SK-N-SH (cell line): ENCODE data around the gene MDK. TPM values are rescaled to one million over a fixed set of nuclear protein-coding genes. Genes with fewer than 3 reads are reported as not detected.

Experiments used
- CTCF ChIA-PET: fragments of 300-600, 350-600 bp; formaldehyde crosslinking; extraction: SDS; loops from one replicate; lab custom pipeline; 2021; lab: Yijun Ruan, JAX
- POLR2A ChIA-PET: fragments of 350-600 bp; sonication (Branson Sonifier 250); formaldehyde crosslinking; extraction: SDS; loops from one replicate; lab custom pipeline; 2020; ENCODE audit warnings: antibody characterized with exemption, inconsistent platforms; lab: Yijun Ruan, JAX
- DNase-seq: peaks from one replicate; pipeline ENCODE4 v3.0.0; 2012
- H2AFZ ChIP-seq: fragments of 200-600 bp; sonication (generic); 2 replicates; pipeline ENCODE4 v1.8.1; 2016; ENCODE audit warnings: antibody characterized with exemption, mild to moderate bottlenecking, low read depth
- H3F3A ChIP-seq: fragments of 200-600 bp; sonication (generic); replicated peaks from 2 replicates; pipeline ENCODE3; 2016; ENCODE audit warnings: antibody characterized with exemption, mild to moderate bottlenecking; ENCODE audit not compliant: insufficient read depth
- H3K27ac ChIP-seq, 2 experiments: fragments of 200-500 bp in 1 of 2; fragments of 200-600 bp in 1 of 2; sonication (Bioruptor generic) in 1 of 2; sonication (generic), shearing (Covaris generic) in 1 of 2; 2 replicates each; pipeline versions ENCODE4 v1.5.1 to v1.6.1; 2014 to 2016; ENCODE audit warnings: low read depth in 2 of 2, inconsistent platforms in 1 of 2, low read length in 1 of 2, mild to moderate bottlenecking in 1 of 2, mixed read lengths in 1 of 2
- H3K27me3 ChIP-seq: fragments of 200-600 bp; sonication (generic), shearing (Covaris generic); 2 replicates; pipeline ENCODE4 v1.6.1; 2016; ENCODE audit warnings: mixed run types; ENCODE audit not compliant: insufficient read depth
- H3K36me3 ChIP-seq, 2 experiments: fragments of 200-500 bp in 1 of 2; fragments of 200-600 bp in 1 of 2; sonication (Bioruptor generic) in 1 of 2; sonication (generic) in 1 of 2; replicated peaks in 1 of 2; 2 replicates each; pipeline versions ENCODE3 to v1.5.1; 2014 to 2016; ENCODE audit warnings: low read length in 1 of 2, mild to moderate bottlenecking in 1 of 2; ENCODE audit not compliant: insufficient read depth in 2 of 2, control insufficient read depth in 1 of 2
- H3K4me1 ChIP-seq, 2 experiments: fragments of 200-500 bp in 1 of 2; fragments of 200-600 bp in 1 of 2; sonication (Bioruptor generic) in 1 of 2; sonication (generic), shearing (Covaris generic) in 1 of 2; 2 replicates each; pipeline versions ENCODE4 v1.5.1 to v1.6.1; 2014 to 2016; ENCODE audit warnings: low read depth in 1 of 2, low read length in 1 of 2, mixed run types in 1 of 2; ENCODE audit not compliant: insufficient read depth in 2 of 2, control insufficient read depth in 1 of 2
- H3K4me2 ChIP-seq: fragments of 200-600 bp; sonication (generic), shearing (Covaris generic); 2 replicates; pipeline ENCODE4 v1.6.1; 2017; ENCODE audit warnings: mixed run types
- H3K4me3 ChIP-seq, 2 experiments: fragments of 200-500 bp in 1 of 2; fragments of 200-600 bp in 1 of 2; sonication (Bioruptor generic) in 1 of 2; sonication (generic), shearing (Covaris generic) in 1 of 2; 2 replicates each; pipeline versions ENCODE4 v1.5.1 to v1.8.1; 2014 to 2016; ENCODE audit warnings: low read depth in 2 of 2, inconsistent platforms in 1 of 2, low read length in 1 of 2, mild to moderate bottlenecking in 1 of 2, mixed read lengths in 1 of 2, moderate library complexity in 1 of 2
- H3K79me2 ChIP-seq: fragments of 200-600 bp; sonication (generic); 2 replicates; pipeline ENCODE4 v1.8.1; 2017; ENCODE audit warnings: mild to moderate bottlenecking; ENCODE audit not compliant: insufficient read depth
- H3K9ac ChIP-seq: fragments of 200-600 bp; sonication (generic); 2 replicates; pipeline ENCODE4 v1.6.1; 2017; ENCODE audit warnings: mixed run types
- H3K9me2 ChIP-seq: fragments of 200-600 bp; sonication (generic); 2 replicates; pipeline ENCODE4 v1.6.1; 2017; ENCODE audit warnings: mixed run types
- H3K9me3 ChIP-seq: fragments of 200-600 bp; sonication (generic); 2 replicates; pipeline ENCODE4 v1.6.1; 2017; ENCODE audit warnings: mixed run types, mild to moderate bottlenecking, moderate library complexity
- H4K20me1 ChIP-seq: fragments of 200-600 bp; sonication (generic); 2 replicates; pipeline ENCODE4 v1.6.1; 2017; ENCODE audit warnings: mild to moderate bottlenecking, mixed run types; ENCODE audit not compliant: insufficient read depth
- CHD2 ChIP-seq: fragments of 150-350 bp; IDR thresholded peaks from 2 replicates; pipeline ENCODE4 v1.6.1; 2018; ENCODE audit warnings: low read length; ENCODE audit not compliant: partially characterized antibody
- CTCF ChIP-seq: fragments of 200-600 bp; sonication (generic); IDR thresholded peaks from 2 replicates; pipeline ENCODE4 v1.6.1; 2017; ENCODE audit warnings: antibody characterized with exemption, mild to moderate bottlenecking, moderate library complexity
- EP300 ChIP-seq, 2 experiments: IDR thresholded peaks; 2 replicates each; pipeline versions ENCODE4 v1.4.0 to v1.6.1; 2012; ENCODE audit warnings: borderline replicate concordance in 1 of 2, low read depth in 1 of 2, low read length in 1 of 2
- FOSL2 ChIP-seq: IDR thresholded peaks from 2 replicates; pipeline ENCODE4 v1.4.0; 2012; ENCODE audit warnings: low read depth, mild to moderate bottlenecking, moderate library complexity, borderline replicate concordance
- FOXJ3 ChIP-seq: sonication (generic); formaldehyde crosslinking; IDR thresholded peaks from 2 replicates; pipeline ENCODE4 v1.5.1; 2020; ENCODE audit warnings: mild to moderate bottlenecking, missing genetic modification reagents
- FOXM1 ChIP-seq: IDR thresholded peaks from 2 replicates; pipeline ENCODE4 v1.4.0; 2012; ENCODE audit warnings: low read depth, mild to moderate bottlenecking
- RFX5 ChIP-seq: IDR thresholded peaks from 2 replicates; pipeline ENCODE4 v1.6.1; 2012; ENCODE audit warnings: mild to moderate bottlenecking, improper control_type of control experiment, low read length
- SMC3 ChIP-seq: IDR thresholded peaks from 2 replicates; pipeline ENCODE4 v1.6.1; 2012; ENCODE audit warnings: low read depth, low read length, improper control_type of control experiment
- TAF1 ChIP-seq: IDR thresholded peaks from 2 replicates; pipeline ENCODE4 v1.6.1; 2012; ENCODE audit warnings: low read depth, mild to moderate bottlenecking, low read length, moderate library complexity, borderline replicate concordance
- ZBTB33 ChIP-seq: IDR thresholded peaks from 2 replicates; pipeline ENCODE4 v1.4.0; 2012; ENCODE audit warnings: low read depth, borderline replicate concordance
- WGBS: methylation state at CpG from one replicate; pipeline ENCODE4 v1.1.6; 2017; ENCODE audit warnings: low lambda C conversion rate; 5-methylcytosine and 5-hydroxymethylcytosine counted together
- polyA plus RNA-seq, 3 experiments: library from polyadenylated mRNA; depleted of rRNA; stranded (reverse); fragments of >200 nt; gene quantifications; 2 replicates each; pipeline ENCODE4 v1.2.3, GENCODE V29; 2012
- TF ChIP-seq, protein P1 (sequence below): IDR thresholded peaks from 2 replicates; pipeline ENCODE4; 2012

Gene MDK
- polyA plus RNA-seq, 1 of the 3 experiments (the other 2 are of a cell fraction), result 2,395 TPM

GRCh38 chr11:46359953-46360352 lies 21.5 kb upstream of the MDK start:
- H3K9ac ChIP-seq, result no peak overlapping the region
- H3K4me3 ChIP-seq, result no peak overlapping the region
- H3K79me2 ChIP-seq, result peaks cover 69% of the 10 kb centered on the region
- no peak overlapping the region for H3K4me2 ChIP-seq
- no peaks in the 10 kb centered on the region for H3F3A ChIP-seq
- TF ChIP-seq FOXJ3 (CRISPR knock-in tag), result no peak
- TF ChIP-seq CHD2, result no peak
- TF ChIP-seq FOXM1, result no peak
- TF ChIP-seq TAF1, result no peak
- H3K4me1 ChIP-seq, result peaks cover 28 to 42% of the 10 kb centered on the region in 2 experiments; a peak in 3 of 4 replicates
- no peaks in the 10 kb centered on the region for H4K20me1 ChIP-seq
- DNase-seq, result no peak
- H3K27ac ChIP-seq, result 0 out of 4 replicates have a peak overlapping the region, but pooled peaks of 1 of the 2 experiments have one; percentile 91
- CTCF ChIA-PET, result interaction anchor here (0.6 to 18.0 kb wide), 6 partner anchors 10 to 130 kb away, joined by 3 to 423 read pairs (median 5); partner anchors contain the start of gene DGKZ
- no peaks in the 10 kb centered on the region for H3K9me3 ChIP-seq
- WGBS, result 90% methylated on average over 1 of the region's 1 CpG
- no peaks in the 10 kb centered on the region for H3K27me3 ChIP-seq
- no peak overlapping the region for H2AFZ ChIP-seq
- POLR2A ChIA-PET, result interaction anchor here (0.7 kb wide), 1 partner anchor 1481 kb away, joined by 3 read pairs; no protein-coding TSS in a partner anchor
- H3K9me2 ChIP-seq, result no peaks in the 10 kb centered on the region
- H3K36me3 ChIP-seq, result no peaks in the 10 kb centered on the region

GRCh38 chr11:46360878-46361277 lies 20.6 kb upstream of the MDK start:
- H3K9ac ChIP-seq, result peak overlapping the region; percentile 43; the same call in 1 of the 2 replicates
- no peaks in the 10 kb centered on the region for H3K9me3 ChIP-seq
- H3K79me2 ChIP-seq, result peaks cover 61% of the 10 kb centered on the region
- H3K4me1 ChIP-seq, result peaks cover 28 to 43% of the 10 kb centered on the region in 2 experiments; a peak in 3 of 4 replicates
- H2AFZ ChIP-seq, result 0 out of 2 replicates have a peak overlapping the region, but pooled peaks have one; percentile 47
- H4K20me1 ChIP-seq, result no peaks in the 10 kb centered on the region
- CTCF ChIA-PET, result interaction anchor here (1.2 to 18.0 kb wide), 8 partner anchors 8 to 168 kb away, joined by 3 to 423 read pairs (median 4); partner anchors contain the start of gene DGKZ
- TF ChIP-seq SMC3, result no peak
- TF ChIP-seq CTCF, result no peak
- no peak for TF ChIP-seq EP300 (IDR thresholded peaks at IDR 0.05; ENCODE audit: borderline replicate concordance in 1 of 2, low read depth in 1 of 2, low read length in 1 of 2)
- no peak for TF ChIP-seq RFX5
- no peak for TF ChIP-seq ZBTB33
- TF ChIP-seq, protein P1, sequence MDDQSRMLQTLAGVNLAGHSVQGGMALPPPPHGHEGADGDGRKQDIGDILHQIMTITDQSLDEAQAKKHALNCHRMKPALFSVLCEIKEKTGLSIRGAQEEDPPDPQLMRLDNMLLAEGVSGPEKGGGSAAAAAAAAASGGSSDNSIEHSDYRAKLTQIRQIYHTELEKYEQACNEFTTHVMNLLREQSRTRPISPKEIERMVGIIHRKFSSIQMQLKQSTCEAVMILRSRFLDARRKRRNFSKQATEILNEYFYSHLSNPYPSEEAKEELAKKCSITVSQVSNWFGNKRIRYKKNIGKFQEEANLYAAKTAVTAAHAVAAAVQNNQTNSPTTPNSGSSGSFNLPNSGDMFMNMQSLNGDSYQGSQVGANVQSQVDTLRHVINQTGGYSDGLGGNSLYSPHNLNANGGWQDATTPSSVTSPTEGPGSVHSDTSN, result no peak
- TF ChIP-seq FOSL2, result no peak
- no peaks in the 10 kb centered on the region for H3K27me3 ChIP-seq
- peak overlapping the region; percentile 86 to 91 for H3K27ac ChIP-seq
- H3F3A ChIP-seq, result no peaks in the 10 kb centered on the region
- peak overlapping the region; percentile 74; the same call in 1 of the 2 replicates for H3K4me2 ChIP-seq
- no peaks in the 10 kb centered on the region for H3K36me3 ChIP-seq
- WGBS, result 82% methylated on average over 7 of the region's 7 CpGs
- no peak overlapping the region for H3K4me3 ChIP-seq
- POLR2A ChIA-PET, result interaction anchor here (1.1 to 1.3 kb wide), 2 partner anchors 9 to 22 kb away, joined by 3 to 6 read pairs; no protein-coding TSS in a partner anchor
- no peak for DNase-seq
- H3K9me2 ChIP-seq, result no peaks in the 10 kb centered on the region
